ENCODE results near the gene MAP4.

Gene MAP4

GRCh38 chr3:47971081-47971480, 45.1 kb downstream of the MAP4 start:
- TF ChIP-seq CTCF (IDR thresholded peaks at IDR 0.05; ENCODE audit: borderline replicate concordance, insufficient read depth, low read depth, low read length) = no peak
- no peak overlapping the region for H3K4me3 ChIP-seq (ENCODE audit: low read depth, low read length)

- no peak for TF ChIP-seq CTCF (IDR thresholded peaks at IDR 0.05; ENCODE audit: borderline replicate concordance, insufficient read depth, low read depth, low read length)
- no peak overlapping the region for H3K4me3 ChIP-seq (ENCODE audit: low read depth, low read length)
These were observed 51.5 kb downstream of the MAP4 start for GRCh38 chr3:47964740-47965139.

GRCh38 chr3:47961815-47962606, 54.2 kb downstream of the MAP4 start:
- no peak overlapping the region for H3K4me3 ChIP-seq (ENCODE audit: low read depth, low read length)
- no peak for TF ChIP-seq CTCF (IDR thresholded peaks at IDR 0.05; ENCODE audit: borderline replicate concordance, insufficient read depth, low read depth, low read length)

- no peak overlapping the region for H3K4me3 ChIP-seq (ENCODE audit: low read depth, low read length)
- TF ChIP-seq CTCF (IDR thresholded peaks at IDR 0.05; ENCODE audit: borderline replicate concordance, insufficient read depth, low read depth, low read length) = no peak
These were observed 55.2 kb downstream of the MAP4 start for GRCh38 chr3:47961036-47961435.

- H3K4me3 ChIP-seq (ENCODE audit: low read depth, low read length) = no peak overlapping the region
- no peak for TF ChIP-seq CTCF (IDR thresholded peaks at IDR 0.05; ENCODE audit: borderline replicate concordance, insufficient read depth, low read depth, low read length)
These were observed 59.7 kb downstream of the MAP4 start for GRCh38 chr3:47956521-47956920.

GRCh38 chr3:47954567-47954966, 61.6 kb downstream of the MAP4 start:
- no peak overlapping the region for H3K4me3 ChIP-seq (ENCODE audit: low read depth, low read length)

More at GRCh38 chr3:47954567-47954966, 61.6 kb downstream of the MAP4 start:
- TF ChIP-seq CTCF (IDR thresholded peaks at IDR 0.05; ENCODE audit: borderline replicate concordance, insufficient read depth, low read depth, low read length) = no peak
